Liver (tissue), 9 donors: Measurements from ENCODE around the gene PCDH1. TPM values are rescaled to one million over a fixed set of nuclear protein-coding genes. Genes with fewer than 3 reads are reported as not detected.

Source experiments
- DNase-seq: peaks from one replicate; pipeline ENCODE4 v3.0.0-alpha.2; 2017; ENCODE audit warnings: low spot score
- H3K27ac ChIP-seq, 2 donors: one replicate each; pipeline ENCODE4 v1.7.0; 2013; ENCODE audit warnings: inconsistent platforms in 2 of 2, low read length in 2 of 2, control low read depth in 1 of 2, low read depth in 1 of 2, mild to moderate bottlenecking in 1 of 2
- H3K27me3 ChIP-seq, 4 donors: one replicate each; pipeline versions ENCODE4 v1.6.1 to v1.7.0; 2013; ENCODE audit warnings: low read length in 3 of 4, inconsistent platforms in 1 of 4, mild to moderate bottlenecking in 1 of 4, moderate library complexity in 1 of 4; ENCODE audit not compliant: control insufficient read depth in 4 of 4, insufficient read depth in 4 of 4
- H3K36me3 ChIP-seq, 4 donors: one replicate each; pipeline versions ENCODE4 v1.6.1 to v1.7.0; 2013; ENCODE audit warnings: low read length in 3 of 4, mild to moderate bottlenecking in 3 of 4, low read depth in 1 of 4, moderate library complexity in 1 of 4; ENCODE audit not compliant: control insufficient read depth in 4 of 4, insufficient read depth in 3 of 4
- H3K4me1 ChIP-seq, 4 donors: one replicate each; pipeline versions ENCODE4 v1.6.1 to v1.7.0; 2013; ENCODE audit warnings: low read length in 3 of 4, mild to moderate bottlenecking in 3 of 4, moderate library complexity in 1 of 4; ENCODE audit not compliant: control insufficient read depth in 4 of 4, insufficient read depth in 4 of 4
- H3K4me3 ChIP-seq, 3 donors: one replicate each; pipeline versions ENCODE4 v1.6.1 to v1.7.0; 2013; ENCODE audit warnings: low read length in 3 of 3, control low read depth in 1 of 3, low read depth in 1 of 3, mild to moderate bottlenecking in 1 of 3
- H3K9ac ChIP-seq, 2 donors: one replicate each; pipeline ENCODE4 v1.7.0; 2013; ENCODE audit warnings: low read length in 2 of 2, mild to moderate bottlenecking in 2 of 2, moderate library complexity in 2 of 2, control low read depth in 1 of 2, low read depth in 1 of 2
- H3K9me3 ChIP-seq, 4 donors: one replicate each; pipeline versions ENCODE4 v1.6.1 to v1.7.0; 2013; ENCODE audit warnings: low read length in 3 of 4; ENCODE audit not compliant: control insufficient read depth in 4 of 4
- ATF3 ChIP-seq: IDR thresholded peaks from 2 replicates; pipeline ENCODE4 v1.6.1; 2016; ENCODE audit warnings: antibody characterized with exemption
- EGR1 ChIP-seq, 2 donors: IDR thresholded peaks; 2 replicates each; pipeline ENCODE4 v1.6.1; 2016 to 2018; ENCODE audit warnings: antibody characterized with exemption in 2 of 2, low read depth in 2 of 2
- FOXA1 ChIP-seq: IDR thresholded peaks from 2 replicates; pipeline ENCODE4 v1.6.1; 2016; ENCODE audit warnings: antibody characterized with exemption
- FOXA2 ChIP-seq: IDR thresholded peaks from 2 replicates; pipeline ENCODE4 v1.6.1; 2016; ENCODE audit warnings: antibody characterized with exemption
- GABPA ChIP-seq, 2 donors: IDR thresholded peaks in 1 of 2; conservative IDR thresholded peaks in 1 of 2; 2 replicates each; pipeline ENCODE4 v1.6.1; 2016; ENCODE audit warnings: antibody characterized with exemption in 2 of 2, mild to moderate bottlenecking in 1 of 2, moderate library complexity in 1 of 2
- HNF4A ChIP-seq, 2 donors: conservative IDR thresholded peaks; 2 replicates each; pipeline ENCODE4 v1.6.1; 2016; ENCODE audit warnings: antibody characterized with exemption in 2 of 2, mild to moderate bottlenecking in 2 of 2
- HNF4G ChIP-seq: IDR thresholded peaks from 2 replicates; pipeline ENCODE4 v1.6.1; 2016; ENCODE audit warnings: antibody characterized with exemption
- JUND ChIP-seq, 2 donors: IDR thresholded peaks; 2 replicates each; pipeline ENCODE4 v1.6.1; 2016; ENCODE audit warnings: antibody characterized with exemption in 2 of 2
- NR2F2 ChIP-seq: IDR thresholded peaks from 2 replicates; pipeline ENCODE4 v1.6.1; 2016; ENCODE audit warnings: antibody characterized with exemption
- RAD21 ChIP-seq, 2 donors: IDR thresholded peaks; 2 replicates each; pipeline ENCODE4 v1.6.1; 2016; ENCODE audit warnings: antibody characterized with exemption in 2 of 2, mild to moderate bottlenecking in 2 of 2
- REST ChIP-seq: IDR thresholded peaks from 2 replicates; pipeline ENCODE4 v1.6.1; 2016; ENCODE audit warnings: antibody characterized with exemption, mild to moderate bottlenecking
- RXRA ChIP-seq, 2 donors: IDR thresholded peaks; 2 replicates each; pipeline ENCODE4 v1.6.1; 2017 to 2018; ENCODE audit warnings: antibody characterized with exemption in 2 of 2, mild to moderate bottlenecking in 1 of 2
- SP1 ChIP-seq: IDR thresholded peaks from 2 replicates; pipeline ENCODE4 v1.6.1; 2018; ENCODE audit warnings: antibody characterized with exemption, mild to moderate bottlenecking
- TAF1 ChIP-seq: conservative IDR thresholded peaks from 2 replicates; pipeline ENCODE4 v1.6.1; 2016; ENCODE audit warnings: antibody characterized with exemption, mild to moderate bottlenecking
- YY1 ChIP-seq: IDR thresholded peaks from 2 replicates; pipeline ENCODE4 v1.6.1; 2016; ENCODE audit warnings: antibody characterized with exemption, mild to moderate bottlenecking
- ZBTB33 ChIP-seq: IDR thresholded peaks from 2 replicates; pipeline ENCODE4 v1.6.1; 2016; ENCODE audit warnings: antibody characterized with exemption
- WGBS: extraction: QIAGEN DNeasy Blood & Tissue Kit; methylation state at CpG from one replicate; pipeline ENCODE4 v1.1.7; 2013; 5-methylcytosine and 5-hydroxymethylcytosine counted together
- polyA plus RNA-seq, 2 donors: library from polyadenylated mRNA; stranded (reverse) in 1 of 2; unstranded in 1 of 2; fragments of 200-250 nt in 1 of 2; fragments of >200 nt in 1 of 2; fragmentation: Nextera tagmentation in 1 of 2; extraction: Ambion mirVana in 1 of 2; gene quantifications; one replicate each; pipeline versions ENCODE4 v1.2.1 to v1.2.3, GENCODE V29; 2013 to 2015
- total RNA-seq, 2 donors: library from RNA; depleted of rRNA; stranded (reverse); fragments of >200 nt; gene quantifications; one replicate each; pipeline ENCODE4 v1.2.3, GENCODE V29; 2014
- TF ChIP-seq, protein P1 (sequence below): fragments of 150-350 bp; IDR thresholded peaks from 2 replicates; pipeline ENCODE4 v1.5.1; 2017; ENCODE audit warnings: improper control_type of control experiment, low read depth, low read length; ENCODE audit not compliant: missing input control
- TF ChIP-seq, protein P2 (sequence below): IDR thresholded peaks from 2 replicates; pipeline ENCODE4 v1.6.1; 2016; ENCODE audit warnings: antibody characterized with exemption
- donor health status: healthy.
- donor health status: healthy.
- donor health status: healthy.
- donor health status: healthy.
- donor health status: healthy.

Gene PCDH1
- total and polyA plus RNA-seq, 4 donors: 9.3 to 52.8 (median 15.0) TPM

DNA sequence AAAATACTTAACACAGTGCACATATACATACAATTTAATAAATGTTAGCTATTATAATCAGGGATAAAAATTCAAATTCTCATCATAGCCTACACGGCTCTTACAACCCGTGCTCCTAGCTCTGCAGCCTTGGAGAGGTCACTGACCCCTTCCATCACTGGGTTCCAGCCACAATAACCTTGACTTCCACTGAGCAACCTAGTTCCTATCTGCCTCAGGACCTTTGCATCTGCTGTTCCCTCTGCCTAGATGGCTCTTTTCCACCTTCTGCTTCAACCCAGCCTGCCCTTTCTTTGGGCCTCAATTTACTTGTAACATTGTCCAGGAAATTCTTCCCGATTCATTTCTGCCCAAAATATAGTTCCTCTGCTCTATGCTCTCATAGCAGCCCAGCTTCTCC lies 36.6 kb upstream of the PCDH1 start:
- Histone ChIP-seq H3K4me1 (peaks cover 6 to 16% (median 8%) of the 10 kb centered on the region in 4 donors), H3K27me3 (no peaks in the 10 kb centered on the region), H3K9me3 (no peaks in the 10 kb centered on the region), H3K36me3 (no peaks in the 10 kb centered on the region), H3K9ac (no peak overlapping the region), H3K27ac (no peak overlapping the region), H3K4me3 (no peak overlapping the region)
- 96% methylated on average over 3 of the region's 3 CpGs for WGBS
- TF ChIP-seq HNF4G (no peak), JUND (IDR thresholded peaks at IDR 0.05) (no peak), TAF1 (no peak), REST (no peak), ZBTB33 (no peak), NR2F2 (no peak), RXRA (IDR thresholded peaks at IDR 0.05) (no peak), RAD21 (IDR thresholded peaks at IDR 0.05) (no peak), EGR1 (IDR thresholded peaks at IDR 0.05; ENCODE audit: low read depth in 2 of 2) (no peak), SP1 (no peak), HNF4A (conservative IDR thresholded peaks at IDR 0.05) (no peak), FOXA2 (no peak), ATF3 (no peak), GABPA (IDR thresholded peaks at IDR 0.05 in 1 of 2, conservative IDR thresholded peaks at IDR 0.05 in 1 of 2) (no peak), YY1 (no peak), FOXA1 (no peak)
- TF ChIP-seq, protein P1, sequence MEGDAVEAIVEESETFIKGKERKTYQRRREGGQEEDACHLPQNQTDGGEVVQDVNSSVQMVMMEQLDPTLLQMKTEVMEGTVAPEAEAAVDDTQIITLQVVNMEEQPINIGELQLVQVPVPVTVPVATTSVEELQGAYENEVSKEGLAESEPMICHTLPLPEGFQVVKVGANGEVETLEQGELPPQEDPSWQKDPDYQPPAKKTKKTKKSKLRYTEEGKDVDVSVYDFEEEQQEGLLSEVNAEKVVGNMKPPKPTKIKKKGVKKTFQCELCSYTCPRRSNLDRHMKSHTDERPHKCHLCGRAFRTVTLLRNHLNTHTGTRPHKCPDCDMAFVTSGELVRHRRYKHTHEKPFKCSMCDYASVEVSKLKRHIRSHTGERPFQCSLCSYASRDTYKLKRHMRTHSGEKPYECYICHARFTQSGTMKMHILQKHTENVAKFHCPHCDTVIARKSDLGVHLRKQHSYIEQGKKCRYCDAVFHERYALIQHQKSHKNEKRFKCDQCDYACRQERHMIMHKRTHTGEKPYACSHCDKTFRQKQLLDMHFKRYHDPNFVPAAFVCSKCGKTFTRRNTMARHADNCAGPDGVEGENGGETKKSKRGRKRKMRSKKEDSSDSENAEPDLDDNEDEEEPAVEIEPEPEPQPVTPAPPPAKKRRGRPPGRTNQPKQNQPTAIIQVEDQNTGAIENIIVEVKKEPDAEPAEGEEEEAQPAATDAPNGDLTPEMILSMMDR: no peak
- TF ChIP-seq, protein P2, sequence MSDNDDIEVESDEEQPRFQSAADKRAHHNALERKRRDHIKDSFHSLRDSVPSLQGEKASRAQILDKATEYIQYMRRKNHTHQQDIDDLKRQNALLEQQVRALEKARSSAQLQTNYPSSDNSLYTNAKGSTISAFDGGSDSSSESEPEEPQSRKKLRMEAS: no peak
- no peak for DNase-seq
